Kidney tubule cell (primary cell): Measurements from ENCODE around the gene LINS1.

Experiments used
- DNase-seq: peaks from one replicate; pipeline ENCODE4 v3.0.0-alpha.2; 2018; ENCODE audit warnings: low spot score

Gene LINS1

DNA sequence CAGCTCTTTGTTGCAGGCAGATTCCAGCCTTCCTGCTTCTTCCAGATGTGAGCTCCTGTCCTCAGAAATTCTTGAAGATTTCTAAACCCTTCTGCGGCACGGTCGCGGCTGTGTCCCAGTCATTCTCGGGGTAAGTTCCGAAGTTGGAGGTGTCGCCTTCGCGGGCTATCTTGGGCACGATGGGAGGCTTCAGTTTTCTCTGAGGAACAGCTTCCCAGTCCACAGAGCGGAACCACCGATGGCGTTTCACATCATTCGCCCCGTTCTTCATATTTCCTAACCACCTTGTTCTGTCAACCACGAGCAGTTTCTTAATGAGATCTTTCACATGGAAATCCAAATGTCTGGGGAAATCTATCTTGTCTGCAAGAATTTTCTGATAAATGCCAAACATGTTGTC lies 48.5 kb downstream of the LINS1 start:
- no peak for DNase-seq

DNA sequence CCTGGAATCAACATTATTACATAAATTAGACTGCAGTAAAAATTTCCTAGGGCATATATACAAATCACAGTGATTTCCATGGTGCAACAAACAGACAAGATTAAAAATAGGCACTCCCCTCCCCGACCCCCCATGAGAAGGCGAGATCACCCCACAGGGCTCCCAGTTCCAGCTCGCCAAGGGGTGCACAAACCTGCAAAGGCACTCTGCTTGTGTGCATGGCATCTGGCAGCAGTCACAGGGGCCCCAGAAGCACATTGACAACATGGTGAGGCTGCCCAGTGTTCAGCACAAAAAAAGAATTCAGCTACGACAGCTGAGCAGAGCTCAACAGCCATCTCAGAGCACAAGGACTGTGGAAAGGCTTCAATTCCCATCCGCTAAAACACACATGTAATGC lies 54.0 kb downstream of the LINS1 start:
- DNase-seq, result no peak

DNA sequence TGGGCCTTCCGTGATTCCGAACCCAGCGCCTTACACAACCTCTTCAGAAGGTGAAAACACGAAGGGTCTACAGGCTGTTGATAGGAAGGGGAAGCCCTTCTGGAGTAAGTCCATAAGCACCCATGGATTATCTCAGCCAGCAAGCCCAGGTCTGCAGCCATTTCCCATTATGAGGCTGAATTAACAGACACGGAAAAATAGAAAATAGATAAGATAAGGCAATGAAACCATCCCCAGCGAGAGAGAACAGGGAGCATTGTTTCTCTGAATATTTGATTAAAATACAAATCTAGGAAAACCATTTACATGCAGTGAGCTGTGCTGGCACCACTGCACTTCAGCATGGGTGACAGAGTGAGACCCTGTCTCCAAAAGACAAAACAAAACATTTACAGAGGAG lies 57.0 kb downstream of the LINS1 start:
- DNase-seq, result no peak

DNA sequence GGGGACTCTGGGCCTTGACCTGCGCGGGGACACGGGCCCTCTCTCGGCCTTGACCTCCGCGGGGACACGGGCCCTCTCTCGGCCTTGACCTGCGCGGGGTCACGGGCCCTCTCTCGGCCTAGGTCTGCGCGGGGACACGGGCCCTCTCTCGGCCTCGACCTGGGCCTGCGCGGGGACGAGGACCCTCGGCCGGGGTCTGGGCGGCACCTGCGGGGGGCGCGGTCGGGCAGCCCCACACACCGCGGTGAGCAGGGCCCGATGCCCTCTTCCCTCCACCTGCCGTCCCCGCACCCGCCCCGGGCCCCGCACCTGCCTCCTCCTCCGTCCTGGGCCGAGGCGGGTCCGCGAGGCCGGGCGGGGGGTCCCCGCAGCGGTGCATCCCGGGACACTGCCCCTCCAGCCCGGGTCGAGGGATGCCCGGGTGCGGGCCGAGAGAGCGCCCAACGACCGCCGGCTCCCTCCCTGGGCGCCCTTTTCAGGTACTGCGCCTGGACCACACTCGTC lies 57.6 kb downstream of the LINS1 start:
- no peak for DNase-seq

DNA sequence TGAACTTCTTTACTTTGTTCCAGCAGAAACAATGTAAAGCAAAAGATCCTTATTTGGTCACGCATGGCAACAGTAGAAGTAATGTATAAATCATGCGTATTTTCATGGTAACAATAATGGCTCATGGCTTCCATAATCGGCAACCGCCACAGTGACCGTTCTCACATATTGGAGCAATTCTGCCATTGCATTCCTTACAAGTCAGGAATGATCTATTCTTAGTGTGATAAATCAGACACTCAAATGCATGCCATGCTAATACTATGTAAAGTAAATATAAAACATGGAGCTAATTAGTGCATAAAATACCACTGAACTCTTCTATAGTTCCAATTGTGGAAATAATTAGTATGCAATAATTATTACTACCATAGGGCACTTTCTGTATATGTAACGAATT lies 59.7 kb downstream of the LINS1 start:
- DNase-seq, result no peak

DNA sequence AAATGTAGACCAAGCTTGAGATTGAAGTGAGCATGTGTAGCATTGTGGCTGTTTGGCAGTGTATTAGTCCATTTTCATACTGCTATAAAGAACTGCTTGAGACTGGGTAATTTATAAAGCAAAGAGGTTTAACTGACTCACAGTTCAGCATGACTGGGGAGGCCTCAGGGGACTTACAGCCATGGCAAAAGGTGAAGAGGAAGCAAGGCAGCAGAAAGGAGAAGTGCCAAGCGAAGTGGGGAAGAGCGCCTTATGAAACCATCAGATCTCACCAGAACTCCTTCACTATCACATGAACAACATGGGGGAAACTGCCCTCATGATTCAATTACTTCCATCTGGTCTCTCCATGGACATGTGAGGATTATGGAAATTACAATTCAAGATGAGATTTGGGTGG lies 64.7 kb downstream of the LINS1 start:
- DNase-seq, result no peak

DNA sequence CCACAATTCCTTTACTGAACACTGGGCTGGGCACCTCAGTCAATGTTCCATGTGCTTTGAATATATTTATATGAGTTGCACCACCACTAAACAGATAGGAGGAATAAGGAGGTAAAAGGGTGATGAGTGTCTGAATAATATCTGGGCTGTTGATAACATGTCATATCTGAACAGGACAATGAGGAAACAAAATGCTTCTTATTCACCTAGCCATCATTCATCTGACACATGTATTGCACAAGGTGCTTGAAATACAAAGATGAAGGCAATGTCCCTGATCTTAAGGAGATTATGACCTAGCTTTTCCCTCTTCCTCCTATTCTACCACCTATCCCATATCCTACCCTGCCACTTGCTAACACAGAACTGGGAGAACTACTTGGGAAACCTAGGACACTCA lies 65.3 kb downstream of the LINS1 start:
- no peak for DNase-seq

DNA sequence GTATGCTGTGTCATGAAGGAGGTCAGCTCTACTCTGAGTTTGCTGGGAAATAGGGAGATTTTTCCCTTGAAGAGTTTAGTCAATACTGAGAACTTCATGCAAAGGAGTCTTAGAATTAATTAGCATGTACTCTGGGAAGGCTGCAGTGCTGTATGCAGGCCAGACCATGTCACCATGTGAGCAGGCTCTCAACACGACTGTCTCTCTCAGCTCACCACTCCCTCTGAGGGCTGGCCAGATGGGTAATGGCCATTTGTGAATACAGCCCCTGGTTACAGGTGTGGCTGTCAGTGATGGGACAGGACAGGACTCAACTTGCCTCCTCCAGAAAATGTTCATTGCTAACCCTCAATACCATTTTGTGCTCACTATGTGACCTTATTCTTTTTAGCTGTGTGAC lies 68.1 kb downstream of the LINS1 start:
- DNase-seq, result no peak

DNA sequence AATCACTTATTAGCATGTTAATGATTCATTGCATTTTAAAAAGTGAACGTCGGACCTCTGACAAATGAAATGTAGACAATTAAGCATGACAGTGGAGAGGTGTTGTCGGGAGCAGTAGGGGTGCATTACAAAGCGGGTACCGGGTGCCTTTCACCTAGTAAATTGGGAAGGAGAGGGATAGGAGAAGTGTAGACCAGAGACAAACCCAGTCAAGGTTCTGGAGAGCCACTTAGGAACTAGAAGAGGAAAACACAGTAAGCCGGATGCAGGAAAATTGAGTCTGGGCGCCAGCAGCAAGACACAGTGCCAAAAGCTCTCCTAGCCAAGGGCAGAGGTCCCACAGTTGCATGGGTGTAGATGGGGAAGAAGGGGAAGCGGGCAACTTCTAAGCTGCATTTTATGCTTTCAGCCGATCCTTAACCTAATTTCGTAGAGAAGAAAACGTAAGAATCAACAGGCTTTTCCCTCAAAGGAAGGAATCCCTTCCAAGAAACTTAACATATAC lies 70.1 kb downstream of the LINS1 start:
- DNase-seq, result no peak

DNA sequence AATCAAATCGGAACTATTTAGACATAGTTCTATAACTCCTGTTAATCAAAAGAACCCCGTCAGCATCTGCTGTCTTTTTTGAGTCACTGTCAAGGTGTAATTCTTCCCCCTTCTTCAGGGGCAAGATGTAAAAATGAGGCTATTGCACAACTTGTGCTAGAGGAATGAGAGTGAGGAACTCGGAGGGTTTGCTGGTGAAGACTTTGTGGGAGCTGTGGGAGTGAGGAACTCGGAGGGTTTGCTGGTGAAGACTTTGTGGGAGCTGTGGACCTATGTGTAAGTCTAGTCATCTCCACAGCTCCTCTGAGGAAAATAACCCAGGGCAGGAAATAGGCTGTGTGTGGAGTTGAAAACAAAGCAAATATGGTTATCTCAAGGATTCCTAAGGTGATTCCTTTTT lies 70.8 kb downstream of the LINS1 start:
- no peak for DNase-seq

DNA sequence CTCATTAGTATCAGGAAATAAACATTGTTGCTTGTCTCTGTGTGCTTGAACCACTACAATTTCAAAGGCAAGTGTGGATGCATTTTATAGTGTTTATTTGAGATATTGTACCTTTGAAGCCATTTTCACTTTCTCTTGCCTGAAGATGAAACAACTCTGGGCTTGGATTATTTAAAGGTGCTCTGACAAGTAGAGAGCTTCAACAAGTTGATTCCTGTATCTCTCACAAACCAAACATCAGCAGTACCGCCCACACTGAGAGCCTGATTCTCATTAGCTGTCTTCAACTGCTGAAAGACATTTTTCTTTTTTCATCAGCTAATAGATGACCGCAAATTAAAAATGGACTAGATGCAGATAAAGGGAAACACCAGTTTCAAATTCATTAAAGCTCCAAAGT lies 72.4 kb downstream of the LINS1 start:
- DNase-seq, result no peak

DNA sequence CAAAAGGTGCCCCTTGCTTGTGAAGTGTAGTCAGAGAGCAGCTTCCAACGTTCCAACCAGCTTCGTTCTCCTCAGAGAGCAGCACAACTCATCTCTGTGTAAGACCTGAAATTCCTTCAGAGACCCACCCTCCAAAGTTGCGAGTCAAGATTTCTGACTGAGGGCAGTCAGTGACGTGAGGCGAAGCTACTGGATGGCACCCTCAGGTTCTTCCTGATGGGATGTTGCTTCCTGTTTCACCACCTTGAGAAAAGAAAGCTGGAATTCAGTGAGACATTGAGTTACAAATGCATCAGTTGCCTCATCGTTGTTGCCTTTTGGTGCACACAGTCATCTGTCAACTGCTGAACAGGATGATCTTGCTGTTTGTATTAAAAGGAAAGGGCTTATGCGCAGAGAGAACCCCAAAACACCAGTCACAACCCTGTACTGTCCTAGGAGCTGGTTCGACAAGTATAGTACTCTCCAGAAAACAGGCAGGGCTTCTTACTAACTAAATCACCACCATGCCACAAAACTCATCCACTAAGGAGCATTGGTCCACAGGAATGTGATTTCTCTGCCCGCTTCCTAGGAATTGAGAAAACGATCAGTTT lies 73.1 kb downstream of the LINS1 start, which contains the start of gene CERS3:
Gene CERS3, minus strand, starts transcription at position 118 of the 596 bp plus-strand sequence. CDS start 27,101 bp downstream, outside the sequence.
- no peak for DNase-seq

DNA sequence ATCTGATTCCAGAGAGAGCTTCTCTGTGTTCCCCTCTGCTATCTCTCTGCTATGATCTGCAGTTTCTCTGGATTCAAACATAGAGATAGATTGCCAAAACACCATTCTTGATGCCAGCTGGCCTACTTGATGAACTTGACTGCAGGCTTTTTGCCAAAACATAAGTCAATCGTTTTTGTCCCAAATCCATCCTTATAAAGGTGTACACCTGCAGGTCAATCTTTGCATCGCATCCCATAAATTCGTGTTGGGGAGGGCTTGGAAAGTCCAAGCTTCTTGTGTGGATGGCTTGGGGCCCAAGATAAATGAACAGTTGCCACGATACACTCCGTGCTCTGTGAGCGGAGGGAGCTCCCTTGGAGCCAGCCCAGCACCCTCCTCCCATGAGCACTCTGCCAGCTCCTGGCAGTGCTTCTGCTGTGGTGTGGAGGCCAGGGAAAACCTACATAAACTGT lies 75.9 kb downstream of the LINS1 start:
- DNase-seq, result no peak

DNA sequence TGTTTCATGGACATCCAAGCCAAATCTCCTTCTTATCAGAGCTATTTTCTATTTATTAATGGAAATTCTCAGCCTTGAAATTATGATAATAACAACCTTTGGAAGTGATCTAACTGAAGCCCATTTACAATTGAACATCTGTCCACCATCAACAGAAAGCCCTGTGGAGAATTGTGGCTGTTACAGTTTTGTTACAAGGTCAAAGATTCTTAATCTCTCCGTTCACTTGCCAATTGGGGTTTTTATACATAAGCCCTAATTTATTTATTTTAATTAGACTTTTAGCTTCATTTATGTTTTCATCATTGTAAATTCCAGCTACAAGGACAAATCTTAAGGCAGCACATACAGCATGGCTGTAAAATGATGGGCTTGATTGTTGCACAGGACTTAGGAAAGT lies 76.5 kb downstream of the LINS1 start:
- no peak for DNase-seq

DNA sequence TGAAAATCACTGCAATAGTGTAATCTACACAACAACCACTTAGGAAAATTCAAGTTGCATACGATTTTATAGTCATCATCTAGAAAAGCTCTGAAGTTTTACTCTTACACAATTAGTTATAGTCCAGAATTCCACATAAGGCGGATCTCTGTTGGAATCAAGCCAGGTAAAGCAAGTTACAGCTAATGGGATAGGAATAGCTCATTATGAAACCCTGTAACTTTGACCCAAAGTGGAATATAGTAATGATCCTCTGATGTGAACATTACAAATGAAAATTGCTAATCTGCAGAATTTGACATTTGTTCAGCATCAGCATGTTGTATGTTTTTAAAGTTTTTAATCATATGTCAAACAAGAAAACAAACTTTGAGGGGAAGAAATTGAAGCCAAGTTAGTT lies 77.7 kb downstream of the LINS1 start:
- DNase-seq, result no peak

DNA sequence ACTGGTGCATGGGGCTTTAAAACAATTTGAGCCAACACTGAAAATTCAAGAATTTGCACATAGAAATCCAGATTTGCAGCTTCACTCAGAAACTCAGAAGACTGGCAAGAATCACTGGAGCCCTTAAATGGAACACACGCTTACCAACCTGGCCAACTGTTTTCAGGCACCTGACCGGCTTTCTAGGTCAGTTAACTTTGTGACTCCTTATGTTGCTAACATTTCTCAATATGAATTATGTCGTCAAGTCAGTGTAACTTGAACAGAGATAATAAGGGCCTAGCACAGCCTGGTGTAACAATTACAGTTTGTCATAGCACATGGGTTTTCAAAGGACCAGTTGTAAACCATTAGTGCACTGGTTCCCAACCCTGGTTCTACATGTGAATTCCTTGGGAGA lies 80.1 kb downstream of the LINS1 start:
- no peak for DNase-seq

DNA sequence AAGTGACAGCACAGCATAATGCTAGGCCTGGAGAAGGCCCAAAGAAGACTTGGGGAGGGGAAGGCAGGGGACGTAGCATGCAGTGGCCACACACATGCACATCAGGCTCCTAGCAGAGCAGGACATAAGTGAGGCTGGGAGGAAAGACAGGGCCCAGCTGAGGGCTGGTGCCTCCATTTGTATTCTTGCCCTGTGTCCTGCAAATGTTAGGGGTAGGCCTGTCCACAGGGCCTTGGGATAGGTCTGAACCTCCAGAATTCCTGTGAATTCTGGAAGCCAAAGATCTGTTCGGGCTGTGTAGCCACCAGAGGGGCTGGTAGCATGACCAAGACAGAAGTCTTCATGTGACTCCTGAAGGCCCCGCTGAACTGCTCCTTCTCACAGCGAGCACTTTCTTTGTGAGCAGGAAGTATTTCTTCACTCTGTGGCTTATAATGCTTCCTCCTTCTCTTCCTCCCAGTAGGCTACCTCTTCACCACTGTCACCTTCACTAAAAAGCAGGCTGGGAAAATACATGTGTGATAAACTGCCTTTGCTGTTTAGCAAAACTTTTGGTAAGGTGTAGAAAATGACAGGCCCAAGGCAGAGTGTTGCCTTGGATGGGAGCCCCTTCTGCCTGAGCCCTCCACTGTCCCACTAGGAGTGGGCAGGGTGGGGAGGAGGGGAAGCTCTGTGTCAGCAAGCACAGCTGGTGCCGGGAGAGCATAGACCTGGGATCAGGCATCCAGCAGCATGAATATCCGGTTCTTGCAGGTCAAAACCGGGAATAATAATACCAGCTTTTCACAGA lies 81.7 kb downstream of the LINS1 start:
- no peak for DNase-seq

DNA sequence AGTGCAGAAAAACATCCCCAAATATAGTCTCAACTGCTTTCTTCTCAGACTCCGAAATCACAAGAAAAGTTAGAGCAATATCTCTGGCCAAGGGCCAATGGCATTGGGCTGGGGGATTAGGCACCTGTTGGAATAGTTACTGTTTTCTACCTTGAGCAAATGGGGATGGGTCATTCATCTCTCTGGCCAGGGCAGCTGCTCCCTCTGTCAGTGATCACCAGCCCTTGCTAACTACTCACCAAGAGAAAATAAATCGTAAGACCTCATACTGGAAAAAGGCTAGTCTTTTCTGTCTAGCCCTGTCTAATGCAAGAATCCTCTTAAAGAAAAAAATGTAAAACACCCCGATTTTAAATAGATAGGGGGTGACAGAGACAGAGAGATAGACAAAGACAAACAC lies 84.1 kb downstream of the LINS1 start:
- no peak for DNase-seq
